ENCODE measurements around the gene GDPD4.

Gene GDPD4, protein sequence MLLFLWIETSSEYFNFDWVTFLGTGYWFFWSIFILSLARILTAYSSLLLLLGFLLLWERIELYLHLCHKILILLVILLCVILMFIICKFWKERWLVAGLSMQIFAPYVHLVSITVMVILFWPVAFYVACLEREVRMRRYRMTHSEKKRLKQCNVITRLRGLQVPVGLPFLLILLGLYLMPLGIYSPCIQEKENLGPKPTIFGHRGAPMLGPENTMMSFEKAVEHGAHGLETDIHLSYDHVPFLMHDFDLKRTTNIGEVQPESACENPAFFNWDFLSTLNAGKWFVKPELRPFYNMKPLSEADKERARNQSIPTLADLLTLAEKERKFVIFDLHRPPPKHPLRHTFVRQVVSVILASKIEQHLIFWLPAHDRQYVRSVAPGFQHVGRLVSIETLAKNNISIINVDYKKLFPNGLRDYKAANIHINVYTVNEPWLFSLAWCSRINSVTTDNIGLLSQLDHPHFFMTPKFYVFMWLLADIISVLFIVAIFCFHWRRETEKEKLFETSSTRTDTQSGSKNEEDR

GRCh38 chr11:77301510-77301909, at the start of gene GDPD4:
Gene GDPD4, minus strand, starts transcription at chr11:77301686. Its CDS starts 16,549 bp downstream, at chr11:77285137.
- no peak for DNase-seq (ENCODE audit: low read depth in 2 of 2)

DNA sequence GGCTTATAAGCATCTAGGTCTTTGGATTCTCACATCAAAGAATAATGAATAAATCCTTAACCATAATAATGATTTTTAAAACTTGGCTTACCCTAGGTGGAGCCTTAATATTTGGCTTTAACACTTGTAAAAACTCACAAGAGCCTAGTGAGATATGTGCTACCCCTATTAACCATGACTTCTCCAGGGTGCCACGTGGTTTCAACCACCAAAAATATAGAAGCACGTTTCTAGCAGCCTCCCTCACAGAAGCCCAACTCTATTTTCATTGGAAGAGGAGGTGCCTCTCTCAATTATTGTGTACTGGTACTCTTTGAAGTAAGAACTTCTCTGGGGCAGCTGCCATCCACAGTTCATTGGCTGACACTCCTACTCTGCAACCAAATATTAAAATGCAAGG, 46.5 kb upstream of the GDPD4 start:
- no peak for DNase-seq (ENCODE audit: low read depth in 2 of 2)

GRCh38 chr11:77346906-77347603, 45.6 kb upstream of the GDPD4 start:
- DNase-seq (ENCODE audit: low read depth in 2 of 2) = peak; percentile 90 to 92

GRCh38 chr11:77345621-77346020, 44.1 kb upstream of the GDPD4 start:
- DNase-seq (ENCODE audit: low read depth in 2 of 2) = peak; percentile 24 to 27

- DNase-seq (ENCODE audit: low read depth in 2 of 2) = no peak
Observed at GRCh38 chr11:77340501-77340900, 39.0 kb upstream of the GDPD4 start.

GRCh38 chr11:77332259-77332658, 30.8 kb upstream of the GDPD4 start:
- DNase-seq (ENCODE audit: low read depth in 2 of 2) = no peak

DNA sequence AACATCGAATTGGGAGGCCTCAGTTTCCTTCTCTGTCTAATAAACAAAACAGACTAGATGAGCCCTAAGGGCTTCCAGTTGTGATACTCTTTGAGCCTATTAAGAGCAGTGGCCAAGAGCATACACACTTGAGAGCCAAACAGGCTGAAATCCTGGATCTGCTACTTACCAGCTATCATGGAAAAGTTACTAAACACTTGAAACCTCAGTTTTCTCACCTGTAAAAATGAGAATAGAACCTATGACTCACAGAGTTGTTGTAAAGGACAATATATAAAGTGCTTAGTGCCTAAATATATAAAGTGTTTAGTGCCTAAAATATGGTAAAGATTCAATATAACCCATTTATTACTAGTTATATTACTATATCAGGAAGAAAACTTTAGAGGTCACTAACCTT, 23.7 kb upstream of the GDPD4 start:
- DNase-seq (ENCODE audit: low read depth in 2 of 2) = no peak

DNA sequence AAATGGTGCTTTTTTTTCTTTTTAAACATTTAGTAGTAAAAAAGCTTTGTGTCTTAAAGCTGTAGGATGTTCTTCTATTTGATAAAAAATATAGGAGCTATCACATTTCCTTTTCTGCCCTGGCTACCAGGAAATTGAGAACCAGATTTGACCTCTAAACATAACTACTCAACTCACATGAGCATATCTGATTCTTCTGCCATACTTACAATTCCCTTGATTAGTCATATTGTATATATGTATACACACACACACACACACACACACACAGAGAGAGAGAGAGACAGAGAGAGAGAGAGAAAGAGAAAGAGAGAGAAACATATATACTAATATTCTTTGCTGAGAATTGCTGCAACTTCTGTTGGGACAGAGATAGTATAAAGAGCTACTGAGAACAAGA, 23.0 kb upstream of the GDPD4 start:
- DNase-seq (ENCODE audit: low read depth in 2 of 2) = no peak

GRCh38 chr11:77322926-77323590, 21.6 kb upstream of the GDPD4 start:
- no peak for DNase-seq (ENCODE audit: low read depth in 2 of 2)

DNA sequence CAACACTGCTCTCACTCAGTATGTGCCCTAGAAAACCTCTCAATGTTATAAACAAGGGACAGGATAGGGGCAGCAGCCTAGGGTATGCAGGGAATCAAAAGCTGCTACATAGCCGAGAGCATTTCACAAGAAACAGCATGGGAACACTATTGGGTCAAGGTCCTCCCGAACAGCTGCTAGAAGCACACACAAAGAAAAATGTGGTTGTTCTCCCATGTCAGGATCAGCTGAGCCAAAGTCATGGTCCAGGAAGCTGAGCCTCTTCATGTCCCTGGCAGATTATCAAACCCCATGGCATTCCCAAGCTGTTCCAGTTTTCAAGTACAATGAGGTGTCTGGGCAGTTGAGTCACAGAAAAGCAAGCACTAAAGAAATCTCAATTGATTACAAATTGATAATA, 21.0 kb upstream of the GDPD4 start:
- no peak for DNase-seq (ENCODE audit: low read depth in 2 of 2)

- DNase-seq (ENCODE audit: low read depth in 2 of 2) = no peak
Observed at GRCh38 chr11:77320351-77320750, 18.9 kb upstream of the GDPD4 start.

- no peak for DNase-seq (ENCODE audit: low read depth in 2 of 2)
Observed at GRCh38 chr11:77318600-77318999, 17.1 kb upstream of the GDPD4 start.

- no peak for DNase-seq (ENCODE audit: low read depth in 2 of 2)
Observed at GRCh38 chr11:77316733-77317342, 15.4 kb upstream of the GDPD4 start.

DNA sequence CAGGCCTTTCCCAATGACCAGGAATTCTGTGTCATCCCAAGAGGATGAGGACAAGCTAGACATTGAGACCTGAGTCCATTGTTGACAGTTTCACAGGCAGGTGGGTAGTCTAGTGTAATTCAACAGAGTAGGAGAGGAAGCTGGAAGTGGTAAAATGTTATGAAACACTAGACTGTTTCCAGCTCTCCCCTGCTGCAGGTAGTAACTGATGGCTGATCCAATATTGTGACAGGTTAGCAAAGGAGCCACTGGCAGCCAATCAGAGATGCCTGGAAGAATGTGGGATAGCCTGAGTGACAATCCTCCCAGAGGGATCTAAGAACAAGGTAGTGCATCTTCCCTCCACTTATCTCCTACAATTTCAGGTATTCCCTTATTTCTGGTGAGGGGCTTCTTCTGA, 10.6 kb upstream of the GDPD4 start:
- no peak for DNase-seq (ENCODE audit: low read depth in 2 of 2)

GRCh38 chr11:77311701-77312100, 10.2 kb upstream of the GDPD4 start:
- DNase-seq (ENCODE audit: low read depth in 2 of 2) = no peak

DNA sequence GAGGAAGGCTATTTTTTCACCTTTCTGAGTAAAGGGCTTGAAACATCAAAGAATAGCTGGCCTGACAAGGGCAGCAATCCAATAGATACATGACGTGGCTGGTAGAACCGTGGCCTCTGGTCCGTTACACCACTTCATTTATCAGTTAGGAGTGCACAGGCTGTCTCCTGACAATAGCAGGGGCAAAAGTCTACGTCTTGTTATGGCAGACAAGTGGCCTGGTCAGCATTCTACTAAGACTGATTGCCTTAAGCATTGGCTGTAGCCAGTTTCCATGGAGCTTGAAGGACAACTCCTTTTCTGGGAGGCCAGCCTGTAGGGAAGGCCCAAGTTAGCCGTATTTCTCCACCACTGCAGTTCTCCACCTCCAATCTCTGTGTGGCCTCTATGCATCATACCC, 9.2 kb upstream of the GDPD4 start:
- DNase-seq (ENCODE audit: low read depth in 2 of 2) = no peak

- DNase-seq (ENCODE audit: low read depth in 2 of 2) = no peak
Observed at GRCh38 chr11:77309401-77310085, 8.1 kb upstream of the GDPD4 start.

DNA sequence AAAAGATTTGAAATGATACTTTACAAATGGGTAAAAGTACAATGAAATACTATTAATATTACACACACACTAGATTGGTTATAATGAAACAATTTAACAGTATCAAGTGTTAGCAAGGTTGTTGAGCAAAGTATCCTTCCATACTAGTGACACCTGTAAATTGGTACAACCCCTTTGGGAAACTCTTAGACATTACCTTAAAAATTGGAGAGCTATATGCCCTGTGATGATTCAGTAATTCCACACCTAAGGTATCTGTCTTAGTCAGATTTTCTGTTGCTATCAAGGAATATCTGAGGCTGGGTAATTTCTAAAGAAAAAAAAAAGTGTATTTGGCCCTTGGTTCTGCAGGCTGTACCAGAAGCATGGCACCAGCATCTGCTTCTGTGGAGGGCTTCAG, 7.4 kb upstream of the GDPD4 start:
- DNase-seq (ENCODE audit: low read depth in 2 of 2) = no peak

GRCh38 chr11:77303328-77303727, 1.8 kb upstream of the GDPD4 start:
- no peak for DNase-seq (ENCODE audit: low read depth in 2 of 2)

DNA sequence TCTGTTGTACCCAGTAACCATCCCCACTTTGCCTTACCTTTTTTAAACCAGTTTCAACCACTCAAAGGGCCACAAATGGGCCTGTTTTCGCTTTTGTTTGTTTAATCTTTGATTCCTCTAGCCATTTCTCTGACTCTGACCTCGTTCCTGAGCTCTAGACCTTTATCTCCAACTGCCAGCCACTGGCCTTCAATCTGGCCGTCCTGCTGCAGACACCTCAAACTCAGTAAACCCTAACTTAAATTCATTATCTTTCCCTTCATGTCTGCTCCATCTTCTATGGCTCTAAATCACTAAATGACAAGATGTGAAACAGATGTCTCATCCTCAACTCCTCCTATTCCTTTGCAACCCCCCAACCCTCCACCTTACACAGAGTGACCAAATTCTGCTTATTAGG, 1.3 kb upstream of the GDPD4 start:
- no peak for DNase-seq (ENCODE audit: low read depth in 2 of 2)

- no peak for DNase-seq (ENCODE audit: low read depth in 2 of 2)
Observed at GRCh38 chr11:77300695-77301094, 791 bp downstream of the GDPD4 start.

All from fibroblast of skin of left biceps (primary cell).